Hepatocyte (in vitro differentiated cells): ENCODE data around the gene CORO1C. TPM values are rescaled to one million over a fixed set of nuclear protein-coding genes. Genes with fewer than 3 reads are reported as not detected.

Source experiments
- DNase-seq: peaks from one replicate; pipeline ENCODE4 v3.0.0-alpha.2; 2016; ENCODE audit warnings: low spot score
- H2AFZ ChIP-seq: fragments of 200-600 bp; sonication (generic); 2 replicates; pipeline ENCODE4 v1.6.0; 2016; ENCODE audit warnings: antibody characterized with exemption, mild to moderate bottlenecking
- H3K27ac ChIP-seq: fragments of 200-600 bp; sonication (generic); 2 replicates; pipeline ENCODE4 v1.5.1; 2016; ENCODE audit warnings: mild to moderate bottlenecking
- H3K27me3 ChIP-seq: fragments of 200-600 bp; sonication (generic); 2 replicates; pipeline ENCODE4 v1.6.1; 2016
- H3K36me3 ChIP-seq: fragments of 200-600 bp; sonication (generic); replicated peaks from 2 replicates; pipeline ENCODE4 v1.5.1; 2016; ENCODE audit warnings: low read depth; ENCODE audit not compliant: insufficient read depth
- H3K4me1 ChIP-seq: fragments of 200-600 bp; sonication (generic); 2 replicates; pipeline ENCODE4 v1.5.1; 2016; ENCODE audit warnings: mild to moderate bottlenecking, moderate library complexity; ENCODE audit not compliant: insufficient read depth
- H3K4me2 ChIP-seq: fragments of 200-600 bp; sonication (generic); 2 replicates; pipeline ENCODE4 v1.6.0; 2016
- H3K4me3 ChIP-seq: fragments of 200-600 bp; sonication (generic); 2 replicates; pipeline ENCODE4 v1.5.1; 2016; ENCODE audit warnings: mild to moderate bottlenecking
- H3K79me2 ChIP-seq: fragments of 200-600 bp; sonication (generic); 2 replicates; pipeline ENCODE4 v1.6.0; 2017; ENCODE audit warnings: mild to moderate bottlenecking
- H3K9me2 ChIP-seq: fragments of 200-600 bp; sonication (generic); replicated peaks from 2 replicates; pipeline ENCODE4 v1.6.0; 2017; ENCODE audit warnings: mild to moderate bottlenecking; ENCODE audit not compliant: insufficient read depth
- H3K9me3 ChIP-seq: fragments of 200-600 bp; sonication (generic); 2 replicates; pipeline ENCODE4 v1.5.1; 2016; ENCODE audit warnings: low read depth, mild to moderate bottlenecking
- H4K20me1 ChIP-seq: fragments of 200-600 bp; sonication (generic); 2 replicates; pipeline ENCODE4 v1.6.0; 2016; ENCODE audit warnings: mild to moderate bottlenecking; ENCODE audit not compliant: insufficient read depth, poor library complexity, severe bottlenecking
- CTCF ChIP-seq: fragments of 200-600 bp; sonication (generic); IDR thresholded peaks from 2 replicates; pipeline ENCODE4 v1.5.1; 2016; ENCODE audit warnings: antibody characterized with exemption, mild to moderate bottlenecking; ENCODE audit not compliant: poor library complexity
- EZH2 ChIP-seq: fragments of 200-600 bp; sonication (generic); IDR thresholded peaks from 2 replicates; pipeline ENCODE4 v1.6.1; 2016; ENCODE audit warnings: antibody characterized with exemption, mild to moderate bottlenecking, borderline replicate concordance
- EZH2phosphoT487 ChIP-seq: fragments of 200-600 bp; sonication (generic); IDR thresholded peaks from one replicate; pipeline ENCODE4 v1.6.1; 2018; ENCODE audit warnings: antibody characterized with exemption, mild to moderate bottlenecking, low read depth, moderate library complexity; ENCODE audit not compliant: unreplicated experiment, severe bottlenecking
- WGBS: methylation state at CpG from one replicate; pipeline ENCODE4 v1.1.6; 2016; ENCODE audit warnings: low lambda C conversion rate; ENCODE audit errors: missing lambda C conversion rate; 5-methylcytosine and 5-hydroxymethylcytosine counted together
- polyA plus RNA-seq: library from polyadenylated mRNA; unstranded; fragments of >200 nt; fragmentation: Nextera tagmentation; extraction: Ambion mirVana; gene quantifications from 2 replicates; pipeline ENCODE4 v1.2.1, GENCODE V29; 2016
- total RNA-seq: library from RNA; depleted of rRNA; stranded (reverse); fragments of >200 nt; gene quantifications from 2 replicates; pipeline ENCODE4 v1.2.3, GENCODE V29; 2014

CORO1C gene
- total and polyA plus RNA-seq, 2 experiments from 2014 or later = 110 to 137 TPM

GRCh38 chr12:108730365-108731104 is 783 bp downstream of the CORO1C start:
- H3K9me3 ChIP-seq = no peaks in the 10 kb centered on the region
- peak overlapping the region; percentile 81 for H3K4me2 ChIP-seq
- H2AFZ ChIP-seq = no peak overlapping the region
- peaks cover 31% of the 10 kb centered on the region for H4K20me1 ChIP-seq
- peak overlapping the region; percentile 82 for H3K4me3 ChIP-seq
- no peaks in the 10 kb centered on the region for H3K27me3 ChIP-seq
- peak overlapping the region; percentile 99 for H3K27ac ChIP-seq
- no peak for TF ChIP-seq CTCF
- no peak for TF ChIP-seq EZH2phosphoT487
- no peak for TF ChIP-seq EZH2
- DNase-seq = peak; percentile 83
- peaks cover 22% of the 10 kb centered on the region for H3K4me1 ChIP-seq
- no peaks in the 10 kb centered on the region for H3K9me2 ChIP-seq
- no peaks in the 10 kb centered on the region for H3K36me3 ChIP-seq
- H3K79me2 ChIP-seq = peaks cover 51% of the 10 kb centered on the region
- WGBS = 2% methylated on average over 18 of the region's 45 CpGs

GRCh38 chr12:108729612-108730364 is 1.5 kb downstream of the CORO1C start:
- Histone ChIP-seq H3K9me2 (no peaks in the 10 kb centered on the region), H3K79me2 (peaks cover 58% of the 10 kb centered on the region), H3K4me3 (peak overlapping the region; percentile 82), H3K27me3 (no peaks in the 10 kb centered on the region), H2AFZ (no peak overlapping the region), H3K36me3 (no peaks in the 10 kb centered on the region), H4K20me1 (peaks cover 37% of the 10 kb centered on the region), H3K9me3 (no peaks in the 10 kb centered on the region), H3K4me2 (peak overlapping the region; percentile 81), H3K27ac (peak overlapping the region; percentile 99), H3K4me1 (peaks cover 22% of the 10 kb centered on the region)
- WGBS = 10% methylated on average over 15 of the region's 15 CpGs
- peak; percentile 33 for DNase-seq
- TF ChIP-seq EZH2phosphoT487 (no peak), EZH2 (no peak), CTCF (no peak)

GRCh38 chr12:108728820-108729611 is 2.3 kb downstream of the CORO1C start:
- TF ChIP-seq EZH2phosphoT487 (no peak), CTCF (no peak), EZH2 (no peak)
- Histone ChIP-seq H3K4me1 (peaks cover 22% of the 10 kb centered on the region), H3K4me2 (peak overlapping the region; percentile 81), H3K9me2 (no peaks in the 10 kb centered on the region), H4K20me1 (peaks cover 43% of the 10 kb centered on the region), H3K27me3 (no peaks in the 10 kb centered on the region), H3K27ac (peak overlapping the region; percentile 99), H3K4me3 (peak overlapping the region; percentile 82), H3K79me2 (peaks cover 66% of the 10 kb centered on the region), H2AFZ (no peak overlapping the region), H3K36me3 (no peaks in the 10 kb centered on the region), H3K9me3 (no peaks in the 10 kb centered on the region)
- WGBS = 58% methylated on average over 9 of the region's 9 CpGs
- no peak for DNase-seq
